Right atrium auricular region (tissue), 2 donors: ENCODE data around the gene CARD14. TPM values are rescaled to one million over a fixed set of nuclear protein-coding genes. Genes with fewer than 3 reads are reported as not detected.

Experiments
- DNase-seq: peaks from one replicate; pipeline ENCODE4 v3.0.0-alpha.2; 2019; ENCODE audit warnings: low spot score
- H3K27ac ChIP-seq, 2 donors: fragments of 200-600 bp; sonication (generic); 1 replicate in 1 of 2; 2 replicates in 1 of 2; pipeline ENCODE4 v1.5.1; 2016 to 2019
- H3K27me3 ChIP-seq, 2 donors: fragments of 200-600 bp; sonication (generic); one replicate each; pipeline versions ENCODE4 v1.5.1 to v1.6.0; 2017 to 2019
- H3K36me3 ChIP-seq: fragments of 200-600 bp; sonication (generic); one replicate; pipeline ENCODE4 v1.5.1; 2016
- H3K4me1 ChIP-seq, 2 donors: fragments of 200-600 bp; sonication (generic); one replicate each; pipeline versions ENCODE4 v1.5.1 to v1.6.0; 2017 to 2019
- H3K4me3 ChIP-seq, 2 donors: fragments of 200-600 bp; sonication (generic); 1 replicate in 1 of 2; 2 replicates in 1 of 2; pipeline ENCODE4 v1.5.1; 2017 to 2019; ENCODE audit warnings: mild to moderate bottlenecking in 1 of 2, moderate library complexity in 1 of 2
- H3K9me3 ChIP-seq, 2 donors: fragments of 200-600 bp; sonication (generic); one replicate each; pipeline ENCODE4 v1.5.1; 2019
- total RNA-seq, 2 donors: library from RNA; depleted of rRNA; stranded (reverse); fragments of >200 nt; gene quantifications; one replicate each; pipeline ENCODE4 v1.1.0, GENCODE V29; 2016
- TF ChIP-seq, protein P1 (sequence below), 2 donors: fragments of 200-600 bp; sonication (generic); IDR thresholded peaks; one replicate each; pipeline ENCODE4 v1.5.1; 2019; ENCODE audit warnings: antibody characterized with exemption in 2 of 2

Gene CARD14
- total RNA-seq, 2 donors from 2014 or later, result not detected

DNA sequence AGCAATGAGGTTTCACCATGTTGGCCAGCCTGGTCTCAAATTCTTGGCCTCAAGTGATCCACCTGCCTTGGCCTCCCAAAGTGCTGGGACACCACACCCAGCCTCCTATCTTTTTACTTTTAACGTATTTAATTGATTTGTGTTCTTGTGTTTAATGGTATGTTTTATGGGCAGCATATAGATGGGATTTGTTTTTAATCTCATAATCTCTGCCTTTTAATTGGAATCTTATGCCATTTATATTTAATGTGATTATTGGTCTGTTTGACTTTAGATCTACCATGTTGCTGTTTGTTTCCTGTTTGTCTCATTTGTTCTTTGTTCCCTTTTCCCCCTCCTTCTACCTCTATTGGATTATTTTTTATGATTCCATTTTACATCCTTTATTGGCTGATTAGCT, 62.6 kb downstream of the CARD14 start:
- TF ChIP-seq, protein P1, sequence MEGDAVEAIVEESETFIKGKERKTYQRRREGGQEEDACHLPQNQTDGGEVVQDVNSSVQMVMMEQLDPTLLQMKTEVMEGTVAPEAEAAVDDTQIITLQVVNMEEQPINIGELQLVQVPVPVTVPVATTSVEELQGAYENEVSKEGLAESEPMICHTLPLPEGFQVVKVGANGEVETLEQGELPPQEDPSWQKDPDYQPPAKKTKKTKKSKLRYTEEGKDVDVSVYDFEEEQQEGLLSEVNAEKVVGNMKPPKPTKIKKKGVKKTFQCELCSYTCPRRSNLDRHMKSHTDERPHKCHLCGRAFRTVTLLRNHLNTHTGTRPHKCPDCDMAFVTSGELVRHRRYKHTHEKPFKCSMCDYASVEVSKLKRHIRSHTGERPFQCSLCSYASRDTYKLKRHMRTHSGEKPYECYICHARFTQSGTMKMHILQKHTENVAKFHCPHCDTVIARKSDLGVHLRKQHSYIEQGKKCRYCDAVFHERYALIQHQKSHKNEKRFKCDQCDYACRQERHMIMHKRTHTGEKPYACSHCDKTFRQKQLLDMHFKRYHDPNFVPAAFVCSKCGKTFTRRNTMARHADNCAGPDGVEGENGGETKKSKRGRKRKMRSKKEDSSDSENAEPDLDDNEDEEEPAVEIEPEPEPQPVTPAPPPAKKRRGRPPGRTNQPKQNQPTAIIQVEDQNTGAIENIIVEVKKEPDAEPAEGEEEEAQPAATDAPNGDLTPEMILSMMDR (IDR thresholded peaks at IDR 0.05), result no peak
- Histone ChIP-seq H3K36me3 (peaks cover 33% of the 10 kb centered on the region), H3K9me3 (peaks cover 8 to 33% of the 10 kb centered on the region in 2 donors), H3K27me3 (no peaks in the 10 kb centered on the region), H3K4me1 (no peaks in the 10 kb centered on the region), H3K27ac (no peak overlapping the region), H3K4me3 (no peak overlapping the region)
- no peak for DNase-seq

DNA sequence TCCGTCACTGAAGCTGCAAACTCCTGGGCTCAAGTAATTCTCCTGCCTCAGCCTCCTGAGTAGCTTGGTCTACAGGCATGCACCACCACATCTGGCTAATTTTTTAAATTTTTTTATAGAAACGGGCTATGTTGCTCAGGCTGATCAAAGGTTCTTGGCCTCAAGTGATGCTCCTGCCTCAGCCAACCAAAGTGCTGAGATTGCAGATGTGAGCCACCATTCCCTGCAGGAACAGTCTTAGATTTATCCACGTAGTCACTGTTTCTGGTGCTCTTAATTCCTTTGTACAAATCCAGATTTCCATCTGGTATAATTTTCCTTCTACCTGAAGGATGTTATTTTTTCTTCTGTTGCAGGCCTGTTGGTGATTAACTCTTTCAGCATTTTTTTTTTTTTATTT, 63.4 kb downstream of the CARD14 start:
- no peak for DNase-seq
- H3K9me3 ChIP-seq, result peaks cover 8 to 33% of the 10 kb centered on the region in 2 donors
- H3K27me3 ChIP-seq, result no peaks in the 10 kb centered on the region
- no peaks in the 10 kb centered on the region for H3K4me1 ChIP-seq
- TF ChIP-seq, protein P1 (IDR thresholded peaks at IDR 0.05), result no peak
- no peak overlapping the region for H3K27ac ChIP-seq
- peaks cover 32% of the 10 kb centered on the region for H3K36me3 ChIP-seq
- H3K4me3 ChIP-seq, result no peak overlapping the region

DNA sequence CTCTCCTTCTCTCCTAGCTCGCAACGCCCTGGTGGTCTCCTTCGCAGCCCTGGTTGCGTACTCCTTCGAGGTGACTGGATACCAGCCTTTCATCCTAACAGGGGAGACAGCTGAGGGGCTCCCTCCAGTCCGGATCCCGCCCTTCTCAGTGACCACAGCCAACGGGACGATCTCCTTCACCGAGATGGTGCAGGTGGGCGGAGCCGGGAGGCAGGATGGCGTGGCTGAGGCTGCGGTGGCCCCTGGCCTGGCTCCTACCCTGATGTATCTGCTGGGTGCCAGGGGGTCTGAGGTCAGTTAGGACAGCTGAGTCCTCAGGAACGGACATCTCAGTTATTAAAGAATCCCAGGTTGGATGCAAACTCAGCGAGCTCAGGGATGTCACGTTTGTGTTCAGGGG, 67.1 kb downstream of the CARD14 start:
- H3K9me3 ChIP-seq, result peaks cover 8 to 26% of the 10 kb centered on the region in 2 donors
- H3K27me3 ChIP-seq, result no peaks in the 10 kb centered on the region
- H3K36me3 ChIP-seq, result peaks cover 37% of the 10 kb centered on the region
- H3K4me1 ChIP-seq, result no peaks in the 10 kb centered on the region
- TF ChIP-seq, protein P1 (IDR thresholded peaks at IDR 0.05), result no peak
- no peak overlapping the region for H3K27ac ChIP-seq
- no peak for DNase-seq
- H3K4me3 ChIP-seq, result no peak overlapping the region

DNA sequence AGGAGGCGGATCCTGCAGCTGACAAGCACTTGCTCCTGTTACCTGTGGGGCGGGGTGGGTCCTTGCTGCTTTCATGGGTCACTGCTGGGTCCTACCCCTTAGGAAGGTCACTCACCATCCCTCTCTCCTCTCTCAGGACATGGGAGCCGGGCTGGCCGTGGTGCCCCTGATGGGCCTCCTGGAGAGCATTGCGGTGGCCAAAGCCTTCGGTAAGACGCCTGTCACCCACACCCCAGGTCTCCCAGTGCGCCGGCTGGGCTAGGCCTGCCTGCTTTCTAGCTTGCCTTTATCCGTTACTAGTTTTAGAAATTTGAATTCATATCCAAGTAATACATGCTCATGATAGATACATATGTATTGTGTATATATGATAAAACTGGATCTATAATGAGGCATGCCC, 67.6 kb downstream of the CARD14 start:
- Histone ChIP-seq H3K27ac (no peak overlapping the region), H3K4me3 (no peak overlapping the region), H3K36me3 (peaks cover 37% of the 10 kb centered on the region), H3K9me3 (peaks cover 5 to 21% of the 10 kb centered on the region in 2 donors), H3K4me1 (no peaks in the 10 kb centered on the region), H3K27me3 (no peaks in the 10 kb centered on the region)
- DNase-seq, result no peak
- TF ChIP-seq, protein P1 (IDR thresholded peaks at IDR 0.05), result no peak

DNA sequence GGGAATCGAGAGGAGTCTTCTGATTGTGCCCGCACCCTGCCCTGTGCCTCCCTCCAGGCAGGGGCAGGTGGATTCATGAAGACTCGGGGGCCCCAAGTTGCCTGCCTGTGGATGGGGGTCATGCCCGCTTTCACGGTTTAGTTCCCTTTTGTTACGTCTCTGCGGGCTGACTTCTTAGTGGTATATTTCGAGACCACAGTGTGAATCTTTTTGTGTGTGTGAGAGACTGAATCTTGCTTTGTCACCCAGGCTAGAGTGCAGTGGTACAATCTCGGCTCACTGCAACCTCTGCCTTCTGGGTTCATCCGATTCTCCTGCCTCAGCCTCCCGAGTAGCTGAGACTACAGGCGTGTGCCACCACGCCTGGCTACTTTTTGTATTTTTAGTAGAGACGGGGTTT, 72.7 kb downstream of the CARD14 start:
- Histone ChIP-seq H3K27ac (no peak overlapping the region), H3K9me3 (no peaks in the 10 kb centered on the region), H3K4me3 (no peak overlapping the region), H3K36me3 (peaks cover 44% of the 10 kb centered on the region), H3K4me1 (no peaks in the 10 kb centered on the region), H3K27me3 (no peaks in the 10 kb centered on the region)
- no peak for DNase-seq
- TF ChIP-seq, protein P1 (IDR thresholded peaks at IDR 0.05), result no peak
